Stimulated activated CD8-positive, alpha-beta memory T cell treated with anti-CD3 and anti-CD28 coated beads, Interleukin-7, amount 100 ng/mL, for 24 hours (primary cell): Measurements from ENCODE around the gene FSIP1.

Source experiments
- DNase-seq: peaks from one replicate; pipeline ENCODE4 v3.0.0-alpha.2; 2020; ENCODE audit warnings: low read depth

FSIP1 gene

DNA sequence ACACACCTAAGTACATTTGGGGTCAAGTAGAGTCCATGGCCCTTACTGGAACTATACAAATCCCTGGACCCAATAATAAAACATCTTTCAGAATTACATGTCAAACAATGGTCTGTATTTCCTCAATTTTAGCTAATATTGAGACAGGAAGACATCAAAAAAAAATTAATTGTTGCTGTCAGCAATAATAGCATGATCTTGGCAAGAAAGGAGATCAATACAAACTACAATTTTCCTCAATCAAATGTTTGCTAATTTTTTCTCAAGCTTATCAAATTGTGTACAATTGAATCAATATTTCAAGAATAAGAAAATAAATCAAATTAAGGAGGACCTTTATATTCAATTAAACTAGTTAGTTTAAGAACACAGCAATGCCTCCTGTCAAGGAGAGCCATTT is 62.6 kb downstream of the FSIP1 start:
- DNase-seq, result no peak

DNA sequence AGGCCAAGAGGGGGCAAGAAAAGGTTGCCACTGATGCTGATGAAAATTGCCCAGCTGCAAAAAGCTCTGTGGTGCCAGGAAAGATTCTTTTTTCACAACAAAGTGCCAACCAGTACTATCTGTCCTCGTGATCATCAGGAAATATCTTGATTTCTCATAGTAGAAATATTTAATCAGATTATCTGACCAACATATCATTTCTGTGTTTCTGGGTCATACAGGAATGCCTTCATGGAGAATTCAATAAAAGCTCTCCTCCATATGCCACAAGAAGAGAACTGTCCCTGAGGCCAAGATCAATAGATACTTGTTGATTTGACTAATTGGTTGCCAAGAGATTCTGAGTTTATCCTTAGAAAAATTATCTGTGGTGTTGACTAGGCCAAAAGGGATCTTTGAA is 63.5 kb downstream of the FSIP1 start:
- no peak for DNase-seq

DNA sequence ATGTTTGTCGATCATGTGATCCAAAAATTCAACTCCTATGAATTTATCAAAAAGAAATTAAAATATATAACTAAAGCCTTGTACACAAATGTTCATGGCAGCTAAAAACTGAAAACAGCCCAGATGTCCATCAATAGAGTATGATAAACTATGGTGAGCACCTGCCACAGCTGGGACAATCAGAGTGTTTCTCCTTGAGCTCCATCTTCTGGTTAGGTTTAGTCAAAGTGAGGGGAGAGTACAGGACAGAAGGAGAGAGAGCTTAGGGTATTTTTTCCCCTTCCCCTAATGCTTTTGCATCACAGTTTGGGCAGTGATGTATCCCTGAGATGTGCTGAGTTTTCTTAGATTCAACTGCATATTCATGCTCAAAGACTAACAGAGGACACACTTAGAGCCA is 65.5 kb downstream of the FSIP1 start:
- DNase-seq, result no peak

DNA sequence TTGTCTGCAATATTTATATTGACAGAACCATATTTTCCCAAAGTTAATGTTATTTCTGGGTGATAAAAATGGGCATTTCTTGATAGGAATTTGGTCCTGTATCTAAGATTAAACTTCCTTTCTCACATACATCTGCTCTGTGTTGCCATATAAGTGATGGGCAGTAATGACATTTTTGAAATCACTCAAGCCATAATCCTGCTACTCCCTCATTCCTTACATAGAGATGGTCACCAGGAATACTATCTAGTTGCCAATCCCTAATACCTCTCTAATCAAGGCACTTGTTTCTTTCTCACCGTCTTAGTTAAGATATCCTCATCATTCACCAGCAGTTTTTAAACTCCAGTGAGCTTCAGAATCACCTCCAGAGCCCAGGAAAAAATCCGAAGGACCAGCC is 68.4 kb downstream of the FSIP1 start:
- no peak for DNase-seq

DNA sequence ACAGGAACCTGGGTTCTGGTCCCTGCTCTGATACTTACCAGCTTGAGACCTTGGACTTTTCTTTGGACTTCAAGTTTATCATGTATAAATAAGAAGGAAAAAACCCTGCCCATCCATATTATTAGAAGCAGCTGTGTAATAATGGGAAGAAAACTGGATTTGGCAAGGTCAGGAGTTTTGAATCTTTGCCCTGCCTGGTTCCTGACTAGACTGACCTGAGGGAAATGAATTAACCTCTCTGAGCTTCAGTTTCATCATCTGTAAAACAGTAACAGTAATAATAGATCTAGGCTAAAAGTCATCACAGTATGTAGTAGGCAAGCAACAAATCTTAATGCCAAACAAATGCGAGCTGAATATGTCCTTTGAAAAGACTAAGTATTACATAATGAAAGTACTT is 68.8 kb downstream of the FSIP1 start:
- DNase-seq, result no peak

DNA sequence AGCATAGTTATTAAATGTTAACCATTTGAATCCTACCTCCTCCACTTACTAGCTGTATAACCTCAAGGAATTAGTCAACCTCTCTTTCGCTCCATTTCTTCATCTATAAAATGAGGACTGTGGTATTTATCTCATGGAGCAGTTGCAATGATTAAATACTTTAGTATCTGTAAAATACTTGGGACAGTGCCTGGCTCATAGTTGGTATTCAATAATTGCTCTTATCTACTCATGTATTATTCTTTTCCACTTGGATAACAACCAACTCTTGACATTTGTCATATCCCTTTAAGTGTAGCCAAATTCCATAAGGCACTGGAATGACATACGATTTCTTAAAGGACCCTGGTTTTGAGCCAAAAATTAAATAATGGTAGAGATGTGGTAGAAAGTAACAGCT is 72.0 kb downstream of the FSIP1 start:
- DNase-seq, result no peak

DNA sequence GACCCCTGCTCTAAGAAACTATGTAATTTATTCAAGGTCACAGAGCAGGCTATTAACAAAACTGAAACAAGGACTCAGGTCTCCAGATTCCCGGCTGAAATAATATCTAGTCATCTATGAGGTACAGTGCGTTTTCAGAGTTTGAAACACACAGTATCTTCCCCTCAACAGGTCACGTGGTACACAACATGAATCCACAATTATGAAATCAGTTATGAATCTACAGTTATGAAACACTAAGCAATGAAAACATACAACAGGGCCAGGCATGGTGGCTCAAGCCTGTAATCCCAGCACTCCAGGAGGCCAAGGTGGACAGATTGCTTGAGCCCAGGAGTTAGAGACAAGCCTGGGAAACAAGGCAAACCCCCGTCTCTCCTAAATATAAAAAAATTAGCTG is 72.7 kb downstream of the FSIP1 start:
- no peak for DNase-seq

DNA sequence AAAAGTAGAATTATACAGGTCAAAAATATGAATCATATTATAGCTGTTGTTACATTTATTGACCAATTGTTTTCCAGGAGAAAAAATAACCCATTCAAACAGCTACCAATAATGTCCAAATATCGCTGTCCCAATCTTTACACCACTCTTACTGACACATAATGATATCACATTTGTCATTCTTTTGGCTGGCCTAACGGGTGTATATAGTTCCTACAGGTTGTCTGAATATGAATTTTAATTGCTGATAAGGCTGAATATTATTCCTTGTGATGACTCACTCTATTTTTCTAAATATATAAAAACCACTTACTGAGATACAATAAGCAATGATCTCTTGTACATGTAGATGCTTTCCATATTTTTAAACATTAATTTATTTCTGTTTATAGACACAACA is 76.4 kb downstream of the FSIP1 start:
- no peak for DNase-seq

DNA sequence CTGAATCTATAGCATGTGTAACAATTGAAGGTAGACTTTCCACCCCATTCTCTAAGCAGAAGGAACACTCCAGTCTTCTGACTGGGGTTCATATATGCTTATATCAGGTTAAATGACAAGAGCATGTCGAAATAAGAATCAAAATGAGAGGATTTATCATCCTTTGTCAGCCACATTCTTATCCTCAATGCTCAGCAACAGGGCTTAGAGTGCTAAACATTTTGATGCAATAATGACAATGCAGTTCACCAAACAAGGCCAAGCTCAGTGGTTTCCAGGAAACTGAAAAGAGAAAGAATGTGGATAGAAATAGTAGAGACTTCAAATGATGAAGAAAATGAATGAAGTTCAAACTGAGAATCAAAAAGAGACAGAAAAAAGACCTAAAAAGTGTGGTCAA is 78.0 kb downstream of the FSIP1 start:
- no peak for DNase-seq

DNA sequence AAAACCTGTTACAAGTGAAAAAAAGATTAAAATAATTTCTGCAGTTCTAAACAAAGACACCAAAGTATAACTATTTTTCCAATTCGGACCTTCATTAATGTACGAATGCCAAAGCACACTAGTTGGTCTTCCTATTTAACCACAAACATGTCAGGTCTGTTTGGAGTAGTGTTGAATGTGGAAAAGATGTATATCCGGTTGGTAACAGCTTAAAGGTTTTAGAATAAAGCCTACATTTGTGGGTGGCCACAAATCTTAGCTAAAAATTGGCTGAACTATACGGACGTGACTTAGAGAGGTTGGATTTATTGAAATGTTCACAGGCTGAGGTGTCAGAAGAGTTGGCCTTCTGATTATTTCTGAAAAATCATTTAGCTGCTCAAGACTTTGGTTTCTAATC is 78.4 kb downstream of the FSIP1 start:
- DNase-seq, result no peak

DNA sequence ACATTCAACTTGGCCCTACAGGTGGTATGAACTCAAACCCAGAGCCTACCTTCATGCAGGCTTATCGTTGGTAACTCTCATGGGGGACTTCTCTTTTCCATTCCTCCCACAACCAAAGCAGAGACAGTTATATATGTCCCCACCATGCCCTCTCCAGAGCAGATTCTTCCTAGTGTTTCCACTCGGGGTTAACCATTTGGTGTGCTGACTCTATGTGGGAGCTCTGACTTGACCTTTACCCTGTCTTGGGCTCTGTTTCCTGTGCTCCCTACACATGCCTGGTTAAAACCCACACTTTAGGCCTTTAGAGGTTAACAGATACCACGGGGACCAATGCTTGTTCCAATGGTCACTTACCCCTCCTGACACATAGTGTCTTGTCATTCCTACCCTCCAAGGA is 80.7 kb downstream of the FSIP1 start:
- no peak for DNase-seq

DNA sequence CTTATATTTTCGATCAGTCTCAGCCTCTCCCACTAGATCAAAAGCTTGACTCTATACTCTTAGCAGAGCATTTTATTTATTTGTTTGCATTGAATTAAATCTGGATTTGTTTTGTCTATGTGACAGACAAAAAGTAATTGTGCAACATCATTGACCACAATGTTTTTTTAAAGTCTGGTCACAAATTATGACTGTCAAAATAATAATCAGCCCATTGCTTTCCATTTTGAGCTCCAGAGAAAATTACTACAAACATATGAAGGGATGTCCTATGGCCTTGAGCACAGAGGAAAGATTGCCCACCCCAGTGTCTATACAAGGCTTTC is 82.3 kb downstream of the FSIP1 start:
- no peak for DNase-seq

DNA sequence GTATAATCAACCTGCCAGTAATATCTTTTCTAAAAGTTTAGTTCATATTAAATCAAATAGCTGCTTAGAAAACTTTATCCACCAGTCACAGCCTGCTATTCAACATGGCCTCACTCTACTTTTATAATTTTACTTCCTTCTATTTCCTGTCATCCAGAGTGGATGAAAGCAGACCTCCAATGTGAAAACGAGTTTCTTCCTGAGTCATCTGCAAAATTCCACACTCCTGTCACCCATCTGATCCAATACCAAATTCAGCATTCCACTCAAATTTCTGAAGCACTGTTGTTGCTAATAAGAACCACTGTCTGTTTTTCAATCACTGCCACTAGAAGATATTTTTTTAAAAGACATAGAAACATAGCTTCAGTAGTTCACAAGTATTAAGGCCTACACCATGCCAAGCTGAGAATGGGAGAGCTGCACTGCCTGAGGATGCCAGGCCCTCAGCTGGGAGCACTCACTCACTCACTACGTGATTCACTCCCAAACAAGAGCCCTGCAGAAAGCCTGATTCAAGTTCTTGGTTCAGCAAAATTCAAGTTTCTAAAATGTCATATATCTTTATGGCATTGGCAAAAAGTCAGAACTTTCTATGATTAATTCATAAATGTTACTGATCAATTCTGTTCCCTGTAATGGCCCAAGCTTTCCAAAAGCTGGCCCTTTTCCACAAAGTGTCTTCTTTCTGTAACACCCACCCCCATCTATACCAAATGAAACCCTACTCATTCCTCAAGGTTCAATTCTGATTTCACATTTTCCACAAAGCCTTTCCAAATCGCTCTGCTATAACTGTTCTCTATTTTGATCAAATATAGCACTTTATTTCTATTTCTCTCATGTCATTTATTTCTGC is 82.9 kb downstream of the FSIP1 start:
- DNase-seq, result no peak

DNA sequence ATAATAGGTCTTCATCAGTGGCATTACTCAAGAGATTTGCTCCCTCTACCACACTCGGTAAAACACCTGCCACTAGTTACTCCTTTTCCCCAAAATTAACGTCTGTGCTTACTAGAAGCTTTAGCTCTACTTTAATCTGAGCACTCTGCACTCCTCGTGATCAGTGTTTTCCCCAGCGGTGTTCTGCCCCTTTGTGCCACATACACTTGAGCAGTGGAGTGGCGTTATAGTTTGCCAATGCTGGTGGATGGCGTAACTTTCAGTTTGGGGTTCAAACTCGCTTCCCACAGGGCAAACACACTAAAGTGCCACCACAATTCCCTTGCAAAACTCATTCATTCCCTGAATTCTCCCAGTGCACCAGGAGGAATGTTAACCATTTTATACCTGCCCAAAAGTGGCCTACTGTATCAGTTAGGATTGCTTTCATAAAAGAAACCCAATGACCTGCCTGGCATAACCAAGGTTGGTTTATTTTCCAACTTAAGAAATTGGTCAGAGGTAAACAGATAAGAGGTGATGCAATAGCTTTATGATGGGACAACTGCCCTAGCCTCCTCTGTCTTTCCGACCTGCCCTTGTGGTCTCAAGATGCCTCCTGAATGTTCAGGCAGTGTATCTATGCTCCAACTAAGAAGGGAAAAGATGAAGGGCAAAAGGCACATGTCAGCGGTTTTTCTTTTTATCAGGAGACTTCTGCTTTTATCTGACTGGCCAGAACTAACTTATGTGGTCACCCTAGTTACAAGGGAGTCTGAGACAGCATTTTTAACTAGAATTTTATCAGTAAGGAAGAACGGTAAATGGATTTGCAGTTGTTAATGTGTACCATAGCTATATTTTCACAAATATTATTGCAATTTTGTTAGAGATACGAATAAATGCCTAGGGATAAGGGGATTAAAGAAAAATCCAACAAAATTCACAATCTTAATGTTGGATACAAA is 83.9 kb downstream of the FSIP1 start:
- no peak for DNase-seq

DNA sequence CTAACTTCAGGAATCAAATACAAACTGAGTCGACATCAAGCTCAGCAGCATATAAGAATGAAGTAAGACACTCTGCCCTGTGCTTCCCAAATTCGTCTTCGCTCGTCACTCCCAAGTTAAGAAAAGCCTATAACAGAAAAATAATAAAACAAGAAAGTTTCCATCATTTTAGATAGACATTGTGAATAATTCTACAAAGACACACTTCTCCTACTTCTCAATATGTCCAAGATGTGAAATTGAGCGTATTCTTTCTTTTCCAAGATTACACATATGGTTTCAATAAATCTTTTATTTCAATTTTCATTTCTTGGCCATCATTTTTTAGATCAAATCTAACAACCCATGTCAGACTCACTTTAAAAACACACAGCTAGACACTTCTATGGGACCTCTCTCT is 85.1 kb downstream of the FSIP1 start:
- no peak for DNase-seq

DNA sequence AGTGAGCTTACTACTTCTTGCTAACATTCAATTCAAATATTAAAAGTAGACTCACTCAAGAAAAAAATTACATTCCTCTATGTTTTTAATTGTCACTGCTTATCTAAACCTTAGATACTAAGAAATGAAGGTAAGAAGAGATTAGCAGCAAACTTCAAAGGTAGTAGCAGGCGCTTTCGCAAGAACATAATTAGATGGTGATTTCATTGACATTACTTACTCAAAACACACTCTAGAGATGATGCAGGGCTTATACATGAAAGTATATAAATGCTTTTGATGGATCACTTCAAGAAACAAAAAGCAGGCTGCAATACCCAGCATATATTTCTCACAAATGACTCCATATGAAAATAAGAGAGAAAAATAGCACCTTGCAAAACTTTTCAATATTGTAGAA is 86.8 kb downstream of the FSIP1 start:
- no peak for DNase-seq

DNA sequence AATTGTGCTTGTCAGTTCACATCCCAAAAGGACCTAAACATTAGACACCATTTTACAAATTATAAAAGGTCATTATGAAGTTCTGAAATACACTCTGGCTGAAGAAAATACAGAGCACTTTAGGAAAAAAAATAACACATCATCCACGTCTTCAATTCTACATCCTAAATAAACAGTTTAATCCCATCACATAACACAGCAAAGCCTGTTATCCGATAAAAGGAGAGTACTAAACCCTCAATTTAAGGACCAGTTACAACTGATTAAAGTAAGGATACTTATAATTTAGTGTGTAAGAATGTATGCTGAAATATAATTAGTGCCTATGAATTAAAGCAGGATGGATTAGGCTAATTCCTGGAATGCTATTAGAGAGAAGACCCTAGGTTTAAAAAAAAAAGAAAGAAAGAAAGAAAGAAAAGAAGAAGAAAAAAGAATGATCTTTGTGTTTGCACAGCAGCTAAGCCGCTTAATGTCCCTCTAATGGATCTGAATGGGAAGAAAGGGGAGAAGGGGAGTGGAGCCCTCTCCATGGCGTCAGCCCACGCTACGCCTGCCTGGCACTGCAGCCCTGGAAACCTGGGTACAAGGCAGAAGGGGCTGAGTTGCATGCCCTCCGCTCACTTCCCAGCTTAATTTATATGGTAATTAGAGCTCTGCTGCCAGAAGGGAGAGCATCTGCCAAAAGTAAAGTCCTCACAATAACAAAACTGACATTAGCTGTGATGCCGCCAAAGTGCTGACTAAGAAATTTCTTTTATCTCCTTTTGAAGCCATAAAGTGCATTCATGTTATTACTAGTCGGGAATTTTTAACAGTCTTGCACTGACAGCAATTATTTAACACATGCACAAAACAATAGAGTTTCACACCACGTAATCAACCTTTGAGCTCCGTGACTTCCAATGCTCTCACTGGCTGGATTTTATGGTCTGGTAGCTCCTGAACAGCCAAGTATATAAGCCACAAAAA is 90.0 kb downstream of the FSIP1 start:
- DNase-seq, result no peak

DNA sequence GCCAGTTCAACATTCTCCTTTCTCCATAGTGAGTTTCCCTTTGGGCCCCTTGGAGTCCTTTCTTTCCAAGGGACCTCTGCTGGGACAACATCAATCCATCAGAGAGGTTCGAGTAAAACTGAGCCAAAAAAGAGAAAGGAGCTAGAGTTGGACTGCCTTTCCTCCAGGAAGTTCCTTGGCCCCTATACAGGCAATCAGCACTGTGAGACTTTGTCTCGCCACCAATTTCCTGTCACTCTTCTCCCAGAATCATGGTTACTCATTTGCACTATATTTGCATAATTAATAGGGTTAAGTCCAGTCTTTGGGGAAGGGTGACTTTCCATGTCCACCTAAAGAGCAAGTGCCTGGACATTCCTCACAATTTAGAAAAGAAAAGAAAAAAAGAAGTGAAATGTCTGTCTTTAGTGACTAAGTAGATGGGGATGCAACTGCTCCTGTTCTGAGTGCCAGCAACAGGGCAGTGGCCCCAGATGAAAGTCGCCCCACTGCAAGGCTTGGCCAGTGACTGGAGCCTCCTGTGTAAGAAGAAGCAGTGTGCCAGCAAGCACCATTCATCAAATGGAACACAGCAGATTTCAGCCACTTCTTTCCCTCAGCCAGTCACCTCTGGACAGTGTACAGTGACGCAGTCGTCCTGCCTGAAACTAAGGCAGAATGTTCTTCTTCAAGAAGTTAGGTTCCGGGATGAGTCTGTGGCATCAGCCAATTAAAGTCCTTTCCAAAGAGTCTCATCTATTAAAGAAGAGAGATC is 91.6 kb downstream of the FSIP1 start:
- DNase-seq, result no peak

DNA sequence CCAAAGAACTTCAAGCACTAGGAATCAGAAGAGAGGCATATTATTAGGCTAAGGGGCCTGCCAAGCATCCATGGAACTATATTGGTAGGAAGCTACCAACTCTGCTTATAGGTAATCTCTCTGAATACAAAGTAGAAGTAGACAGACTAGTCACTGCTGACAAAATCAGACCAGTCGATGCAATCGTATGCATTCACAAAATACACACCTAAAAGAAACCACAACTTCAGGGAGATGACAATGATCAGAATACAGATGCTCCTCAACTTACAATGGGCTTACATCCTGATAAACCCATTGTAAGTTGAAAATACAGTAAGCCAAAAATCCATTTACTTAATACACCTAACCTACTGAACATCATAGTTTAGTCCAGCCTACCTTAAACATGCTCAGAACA is 94.7 kb downstream of the FSIP1 start:
- no peak for DNase-seq

DNA sequence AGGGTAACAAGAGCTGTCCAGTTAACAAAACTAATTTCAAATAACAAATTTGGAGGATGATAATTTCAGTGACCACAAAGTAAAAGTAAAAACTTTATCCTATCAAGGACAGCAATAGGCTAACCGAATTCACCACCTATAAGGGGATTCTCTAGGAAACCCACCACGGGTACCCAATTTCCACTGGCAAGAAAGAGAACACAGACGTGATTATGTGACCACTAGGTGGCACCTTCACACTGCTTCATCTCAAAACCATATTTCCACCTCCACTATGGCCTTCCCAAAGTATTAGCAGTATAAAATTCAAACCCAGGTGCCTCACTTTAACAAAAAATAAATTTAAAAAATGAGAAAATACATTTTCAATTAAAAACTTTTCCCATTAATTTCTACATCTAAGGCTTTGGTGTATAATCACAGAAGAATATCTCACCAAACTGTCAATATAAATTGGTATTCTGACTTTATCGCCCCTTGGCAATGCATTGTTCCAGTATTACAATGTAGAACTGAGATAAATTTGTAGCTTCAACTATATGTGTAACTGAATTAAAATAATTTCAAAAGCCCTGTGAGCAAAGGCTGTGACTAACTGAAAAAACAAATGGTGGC is 96.5 kb downstream of the FSIP1 start:
- DNase-seq, result peak; percentile 1

DNA sequence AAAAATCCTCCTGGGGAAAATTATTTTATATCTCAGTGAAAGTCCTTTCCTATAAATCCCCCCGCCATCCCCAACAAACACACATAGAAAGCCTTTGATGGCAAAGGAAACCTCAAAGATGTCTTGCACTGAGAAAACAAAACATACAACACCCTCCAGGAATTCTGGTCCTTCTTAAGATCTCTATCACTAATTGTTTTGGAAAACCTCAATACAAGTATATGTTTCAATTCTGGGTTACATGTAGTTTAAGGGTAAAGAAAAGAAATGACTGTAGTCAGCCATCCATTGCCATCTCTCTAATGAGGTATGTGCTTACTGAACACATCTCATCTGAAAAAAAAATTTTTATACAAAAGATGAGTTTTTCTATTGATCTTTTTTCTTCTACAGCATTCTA is 97.3 kb downstream of the FSIP1 start:
- DNase-seq, result no peak
